ENCODE data around the gene PCDHGA6.
"Not testable (repeated sequence)": the region's sequence is repeated elsewhere in the genome, so short reads cannot be mapped to it uniquely, and the experiment has no call there.

Gene PCDHGA6

GRCh38 chr5:141373673-141374317, at the start of gene PCDHGA6:
TSS of gene PCDHGA6 (plus strand) at chr5:141373891. CDS start at chr5:141374084, 193 bp downstream.
- no peak for DNase-seq

GRCh38 chr5:141326088-141326854, 47.4 kb upstream of the PCDHGA6 start:
- DNase-seq, result no peak

GRCh38 chr5:141328231-141328630, 45.5 kb upstream of the PCDHGA6 start:
- DNase-seq, result no peak

GRCh38 chr5:141330299-141331080, 43.2 kb upstream of the PCDHGA6 start, which contains the start of gene PCDHGA1:
TSS of gene PCDHGA1 (plus strand) at chr5:141330514.
- peak; percentile 41 for DNase-seq

GRCh38 chr5:141332571-141332970, 41.1 kb upstream of the PCDHGA6 start:
- not testable (repeated sequence) for DNase-seq

GRCh38 chr5:141338538-141339306, 35.0 kb upstream of the PCDHGA6 start, which contains the start of gene PCDHGA2:
TSS of gene PCDHGA2 (plus strand) at chr5:141338760.
- DNase-seq, result no peak

- not testable (repeated sequence) for DNase-seq
These were observed 32.8 kb upstream of the PCDHGA6 start for GRCh38 chr5:141340781-141341354.

GRCh38 chr5:141342773-141343172, 30.9 kb upstream of the PCDHGA6 start:
- DNase-seq, result no peak

- no peak for DNase-seq
These were observed 30.3 kb upstream of the PCDHGA6 start, which contains the start of gene PCDHGA3 for GRCh38 chr5:141343242-141343952. TSS of gene PCDHGA3 (plus strand) at chr5:141343829. CDS start at chr5:141344034, 205 bp downstream.

GRCh38 chr5:141343953-141344463, 29.7 kb upstream of the PCDHGA6 start:
- DNase-seq, result no peak

- no peak for DNase-seq
These were observed 28.4 kb upstream of the PCDHGA6 start for GRCh38 chr5:141345327-141345726.

- not testable (repeated sequence) for DNase-seq
These were observed 27.7 kb upstream of the PCDHGA6 start for GRCh38 chr5:141346017-141346416.

- peak; percentile 42 for DNase-seq
These were observed 23.6 kb upstream of the PCDHGA6 start, which contains the start of gene PCDHGB1 for GRCh38 chr5:141349917-141350619. TSS of gene PCDHGB1 (plus strand) at chr5:141350099. CDS start at chr5:141350261, 162 bp downstream.

- no peak for DNase-seq
These were observed 22.1 kb upstream of the PCDHGA6 start for GRCh38 chr5:141351591-141351990.

- no peak for DNase-seq
These were observed 18.7 kb upstream of the PCDHGA6 start, which contains the start of gene PCDHGA4 for GRCh38 chr5:141354900-141355469. TSS of gene PCDHGA4 (plus strand) at chr5:141355021. CDS start at chr5:141355108, 87 bp downstream.

- DNase-seq, result no peak
These were observed 18.1 kb upstream of the PCDHGA6 start for GRCh38 chr5:141355641-141356040.

GRCh38 chr5:141356133-141356532, 17.6 kb upstream of the PCDHGA6 start:
- DNase-seq, result no peak

GRCh38 chr5:141356950-141357349, 16.7 kb upstream of the PCDHGA6 start:
- DNase-seq, result no peak

GRCh38 chr5:141359790-141360426, 13.8 kb upstream of the PCDHGA6 start, which contains the start of gene PCDHGB2:
TSS of gene PCDHGB2 (plus strand) at chr5:141359994. CDS start at chr5:141360136, 142 bp downstream.
- DNase-seq, result no peak
